ENCODE data around the gene LYAR.
"Not testable (repeated sequence)": the region's sequence is repeated elsewhere in the genome, so short reads cannot be mapped to it uniquely, and the experiment has no call there.

Gene LYAR

DNA sequence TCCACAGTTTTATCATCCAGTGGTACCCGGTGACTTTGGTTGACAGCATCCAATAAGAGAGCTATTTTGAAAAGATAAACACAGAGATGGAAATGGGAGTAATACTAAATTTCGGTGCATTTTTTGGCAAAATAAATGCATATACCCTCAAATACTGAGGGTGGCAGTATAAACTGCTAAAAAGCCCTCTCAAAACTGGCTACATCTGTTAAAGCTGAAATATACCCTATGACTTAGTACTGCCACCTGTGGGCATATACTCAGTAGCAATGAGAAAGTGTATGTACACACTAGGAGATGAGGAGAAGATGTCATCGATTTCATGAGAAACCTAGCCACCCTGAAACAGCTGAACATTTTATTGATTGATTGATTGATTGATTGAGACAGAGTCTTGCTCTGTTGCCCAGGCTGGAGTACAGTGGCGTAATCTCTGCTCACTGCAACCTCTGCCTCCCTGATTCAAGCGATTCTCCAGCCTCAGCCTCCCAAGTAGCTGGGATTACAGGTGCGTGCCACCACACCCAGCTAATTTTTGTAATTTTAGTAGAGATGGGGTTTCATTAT lies 29.7 kb downstream of the LYAR start:
- DNase-seq = peak; percentile 66

DNA sequence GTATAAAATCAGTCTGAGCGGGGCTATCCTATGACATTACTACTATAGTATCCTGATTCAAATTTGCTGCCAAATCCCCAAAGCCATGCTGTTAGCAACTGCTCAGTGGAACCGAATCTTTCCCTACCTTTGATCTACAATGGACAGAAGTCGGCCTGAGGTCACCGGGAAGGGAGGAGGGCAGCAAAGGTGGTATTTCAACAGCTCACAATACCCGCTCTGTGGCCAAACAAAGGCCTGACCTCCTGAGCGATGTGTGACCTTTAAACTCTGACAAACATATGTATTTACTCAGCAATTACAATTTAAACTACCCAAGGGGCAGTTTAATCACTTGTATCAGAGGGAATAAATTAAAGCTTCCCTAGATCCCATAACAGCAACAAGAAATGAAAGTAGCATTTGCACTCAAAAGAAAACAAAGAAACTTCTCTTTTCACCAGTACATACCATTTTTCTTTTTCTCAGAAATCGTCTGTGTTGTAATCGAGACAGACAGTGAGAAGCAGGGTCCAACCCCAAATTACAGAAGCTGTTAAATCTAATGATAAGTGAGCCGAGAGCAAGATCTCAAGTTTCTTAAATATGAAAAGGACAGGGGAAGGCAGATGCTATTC lies 30.4 kb downstream of the LYAR start:
- DNase-seq = no peak

GRCh38 chr4:4257705-4258104 lies 32.2 kb downstream of the LYAR start:
- not testable (repeated sequence) for DNase-seq

GRCh38 chr4:4256799-4257198 lies 33.2 kb downstream of the LYAR start:
- DNase-seq = no peak

DNA sequence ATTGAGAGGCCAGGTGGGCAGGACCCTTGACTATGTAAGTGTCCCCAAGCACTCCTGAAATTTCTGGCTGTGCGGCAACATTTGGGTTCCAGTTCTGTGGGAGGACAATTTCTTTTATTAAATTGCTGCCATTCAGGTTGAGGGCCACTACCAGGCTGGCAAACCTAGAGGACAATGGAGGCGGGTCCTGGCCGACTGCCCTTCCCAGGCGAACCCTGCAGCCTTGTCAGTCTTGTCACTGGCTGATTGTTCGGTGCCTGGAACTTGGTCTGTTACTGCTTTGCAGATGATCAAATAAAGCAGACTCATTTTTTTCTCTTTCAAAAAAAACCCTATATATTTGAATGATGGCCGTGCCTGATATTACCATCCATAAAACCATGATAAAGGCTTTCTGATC lies 35.3 kb downstream of the LYAR start:
- DNase-seq = no peak

DNA sequence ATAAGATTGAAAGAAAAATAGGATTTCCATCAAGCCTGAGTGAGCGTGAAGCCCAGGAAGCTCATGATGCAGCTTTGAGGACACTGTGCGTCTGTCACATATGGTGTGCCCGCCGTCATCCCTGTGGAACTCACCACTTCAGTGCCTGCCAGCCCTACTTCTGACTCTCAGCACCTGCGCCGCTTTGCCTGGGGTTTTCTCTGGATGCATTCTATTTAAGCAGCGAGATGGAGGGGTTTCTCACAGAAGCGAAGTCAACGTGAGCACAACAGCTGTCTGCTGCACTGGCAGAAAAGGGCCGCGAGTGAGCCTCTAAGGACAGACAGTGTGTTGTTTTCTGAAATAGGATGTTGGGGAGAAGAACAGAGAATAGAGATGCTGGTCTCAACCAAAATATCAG lies 35.8 kb downstream of the LYAR start:
- DNase-seq = no peak

- no peak for DNase-seq
These were observed 40.1 kb downstream of the LYAR start for GRCh38 chr4:4249866-4250265.

DNA sequence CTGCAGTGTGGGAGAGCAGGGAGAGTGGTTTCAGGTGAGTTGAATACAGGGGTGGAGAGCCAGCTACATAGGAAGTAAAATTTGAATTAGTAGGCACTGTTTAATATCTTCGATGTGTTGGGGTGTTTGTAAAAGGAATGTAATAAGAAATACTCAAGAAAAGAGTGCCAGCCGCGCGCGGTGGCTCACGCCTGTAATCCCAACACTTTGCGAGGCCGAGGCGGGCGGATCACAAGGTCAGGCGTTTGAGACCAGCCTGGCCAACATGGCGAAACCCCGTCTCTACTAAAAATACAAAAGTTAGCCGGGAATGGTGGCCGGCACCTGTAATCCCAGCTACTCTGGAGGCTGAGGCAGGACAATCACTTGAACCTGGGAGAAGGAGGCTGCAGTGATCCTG lies 40.6 kb downstream of the LYAR start:
- not testable (repeated sequence) for DNase-seq

DNA sequence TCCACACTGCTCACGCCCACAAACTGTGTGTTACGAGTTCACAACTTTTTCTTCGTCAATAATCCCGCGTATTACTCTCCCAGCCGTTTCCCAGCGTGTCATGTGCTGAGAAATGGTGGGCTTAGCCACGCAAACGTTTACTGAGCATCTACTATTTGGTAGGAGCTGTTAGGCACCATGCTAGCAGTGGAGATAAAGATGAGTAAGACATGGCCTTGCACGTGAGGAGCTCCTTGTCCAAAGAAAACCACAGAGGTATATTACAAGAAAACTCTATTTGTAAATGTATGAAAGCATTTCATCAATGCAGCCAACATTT lies 41.1 kb downstream of the LYAR start:
- peak; percentile 4 for DNase-seq

DNA sequence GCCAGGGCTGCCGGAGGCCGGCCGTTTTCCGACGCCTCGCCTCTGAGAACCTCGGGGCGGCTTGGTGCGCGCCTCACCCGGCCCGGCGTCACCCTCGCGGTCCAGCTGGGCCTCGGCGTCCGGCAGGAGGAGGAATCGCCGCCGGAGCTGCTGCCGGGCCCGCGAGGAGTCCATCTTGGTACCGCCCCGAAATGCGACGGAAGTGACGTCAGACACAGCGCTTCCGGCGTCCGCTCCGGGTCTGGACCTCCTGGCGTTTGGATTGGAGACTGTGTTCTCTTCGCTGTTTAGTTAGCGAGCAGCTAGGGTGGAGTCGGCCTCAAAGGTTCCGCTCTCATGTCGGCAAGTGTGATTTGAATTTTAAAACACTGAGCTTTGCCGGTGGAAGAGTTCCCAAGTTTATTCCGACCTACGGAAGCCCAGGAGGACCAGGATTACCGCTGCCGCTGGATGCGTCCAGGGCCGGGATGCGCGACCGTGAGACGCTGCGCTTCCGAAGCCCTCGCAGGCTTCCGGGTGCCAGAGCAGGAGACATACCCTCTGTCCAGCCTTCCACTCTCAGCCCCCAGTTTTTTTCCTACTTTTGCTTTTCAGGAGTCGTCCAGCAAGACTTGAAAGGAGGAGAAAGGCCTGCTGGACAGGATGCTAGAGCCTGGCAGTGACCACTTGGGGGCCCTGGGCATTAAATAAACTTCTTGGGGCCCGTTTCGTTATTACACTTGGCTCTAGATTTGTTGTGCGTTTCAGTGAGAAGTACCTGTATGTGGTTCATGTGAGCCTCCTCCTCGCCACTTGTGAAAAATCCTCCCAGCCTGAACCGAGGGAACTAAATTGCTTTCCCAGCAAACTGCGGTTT lies 41.7 kb downstream of the LYAR start, which contains the start of gene TMEM128:
TMEM128 (minus strand) TSS at position 195 of the 856 bp plus-strand sequence; CDS start at position 174, 21 bp downstream.
- DNase-seq = peak; percentile 93

DNA sequence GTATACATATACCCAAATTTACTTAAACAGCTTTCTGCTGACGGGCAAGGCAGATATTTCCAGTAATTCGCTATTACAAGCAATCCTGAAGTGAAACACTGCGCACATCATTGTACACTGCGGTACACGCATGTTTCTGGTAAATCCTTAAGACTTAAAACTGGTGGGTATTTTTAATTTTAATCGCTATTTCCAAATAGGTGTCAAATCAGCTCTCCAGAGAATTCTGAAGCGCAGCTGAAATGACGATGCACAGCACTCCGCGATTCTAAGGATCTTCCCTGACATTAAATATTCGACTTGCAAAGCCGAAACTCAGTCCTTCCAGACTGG lies 42.3 kb downstream of the LYAR start:
- DNase-seq = no peak

DNA sequence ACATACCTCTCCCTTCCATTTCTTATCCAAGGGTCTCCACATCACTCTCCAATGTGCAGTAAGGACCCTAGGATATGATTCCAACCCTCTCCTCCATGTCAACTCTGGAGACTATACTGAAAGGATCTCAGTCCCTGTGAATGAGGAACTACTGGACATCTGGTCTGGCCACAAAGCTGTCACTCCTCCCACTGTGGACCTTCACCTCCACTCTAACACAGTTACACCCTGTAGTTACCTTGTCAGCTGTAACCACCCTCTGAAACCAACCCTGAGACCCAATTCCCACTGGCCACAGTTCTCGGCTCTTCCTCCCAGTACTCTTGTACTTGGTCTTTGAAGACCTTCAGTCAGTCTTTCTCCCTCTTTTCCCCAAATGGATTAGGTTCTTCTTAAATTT lies 44.8 kb downstream of the LYAR start:
- DNase-seq = no peak

GRCh38 chr4:4239551-4239950 lies 50.4 kb downstream of the LYAR start:
- DNase-seq = not testable (repeated sequence)

DNA sequence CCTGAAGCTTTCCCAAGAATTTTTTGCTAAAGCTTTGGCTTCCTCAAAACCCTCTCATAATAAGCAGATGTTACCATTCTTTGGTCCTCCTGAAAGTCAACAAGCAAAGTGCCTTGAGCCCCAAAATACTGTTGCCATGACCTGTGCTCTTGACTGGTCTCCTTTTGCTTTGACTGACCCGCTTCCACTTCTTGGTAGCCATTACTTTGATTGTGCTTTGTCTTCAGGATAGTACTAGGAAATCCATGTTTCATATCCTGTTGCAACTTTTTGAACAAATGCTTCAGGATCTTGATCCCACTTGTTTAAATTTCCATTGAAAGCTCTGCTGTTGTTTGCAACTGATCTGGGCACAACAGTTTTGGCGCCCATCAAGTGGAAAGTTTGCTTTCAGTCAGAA lies 56.3 kb downstream of the LYAR start:
- no peak for DNase-seq

GRCh38 chr4:4228356-4228668 lies 61.6 kb downstream of the LYAR start:
- no peak for DNase-seq

- no peak for DNase-seq
These were observed 62.2 kb downstream of the LYAR start for GRCh38 chr4:4227510-4228355.

GRCh38 chr4:4226606-4227438 lies 63.1 kb downstream of the LYAR start, which contains the start of gene OTOP1:
TSS of gene OTOP1 (minus strand) at chr4:4226929. CDS start at chr4:4226864, 65 bp downstream.
- no peak for DNase-seq

DNA sequence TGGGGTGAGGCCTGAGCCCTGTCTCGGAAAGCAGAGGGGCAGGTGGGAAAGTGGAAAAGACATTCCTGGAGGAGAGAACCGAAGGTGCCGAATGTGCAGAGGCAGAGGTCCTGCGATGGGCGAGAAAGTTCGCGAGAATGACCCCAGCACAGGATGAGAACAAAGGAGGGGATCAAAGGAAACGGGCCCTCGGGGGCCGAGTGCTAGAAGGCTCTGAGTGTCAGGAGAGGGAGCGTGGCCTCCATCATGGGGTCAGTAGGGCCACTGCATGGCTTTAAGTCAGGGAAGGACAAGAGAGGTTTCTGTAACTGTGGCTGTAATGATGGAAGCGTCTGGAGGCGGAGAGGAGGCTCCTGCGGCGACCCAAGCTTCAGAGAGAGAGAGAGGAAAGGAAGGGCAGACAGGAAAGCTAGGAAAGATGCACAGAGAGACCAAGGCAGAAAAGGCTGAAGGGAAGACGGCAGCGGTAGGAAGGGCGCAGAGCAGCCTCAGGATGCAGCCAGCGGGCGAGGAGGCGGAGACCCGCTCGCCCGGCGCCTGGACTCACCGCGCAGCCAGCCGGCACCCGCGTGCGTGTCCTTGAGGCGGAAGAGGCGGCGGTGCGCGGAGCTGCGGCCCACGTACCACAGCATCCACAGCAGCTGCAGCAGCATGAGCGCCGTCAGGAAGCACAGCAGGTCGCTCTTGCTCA lies 63.9 kb downstream of the LYAR start:
- DNase-seq = peak; percentile 5
